ENCODE data around the gene SEMA4B. TPM values are rescaled to one million over a fixed set of nuclear protein-coding genes. Genes with fewer than 3 reads are reported as not detected.

Gene SEMA4B
- total and polyA plus RNA-seq, 2 experiments from 2014 or later, result 16.7 to 48.2 TPM

- TF ChIP-seq ZNF462 (CRISPR knock-in tag; IDR thresholded peaks at IDR 0.05) (no peak), POLR2AphosphoS5 (IDR thresholded peaks at IDR 0.05; ENCODE audit: low read depth) (no peak)
Measured at GRCh38 chr15:90230610-90231009, 29.5 kb downstream of the SEMA4B start (continued).

GRCh38 chr15:90231028-90232017 lies 30.2 kb downstream of the SEMA4B start:
- Histone ChIP-seq H3K27ac (ENCODE audit: low read depth) (no peak overlapping the region), H3F3A (replicated peaks; ENCODE audit: low read depth) (peaks cover 11% of the 10 kb centered on the region; the same call in 1 of the 2 replicates), H3K27me3 (ENCODE audit: insufficient read depth) (no peaks in the 10 kb centered on the region), H3K4me2 (no peak overlapping the region), H3K4me3 (no peak overlapping the region), H3K79me2 (replicated peaks; ENCODE audit: insufficient read depth) (no peaks in the 10 kb centered on the region), H4K20me1 (replicated peaks; ENCODE audit: insufficient read depth) (no peaks in the 10 kb centered on the region; the same call in 1 of the 2 replicates), H3K4me1 (ENCODE audit: insufficient read depth) (peaks cover 14% of the 10 kb centered on the region; the same call in 1 of the 2 replicates), H3K9me2 (ENCODE audit: insufficient read depth) (no peaks in the 10 kb centered on the region), H3K36me3 (ENCODE audit: insufficient read depth) (peaks cover 7% of the 10 kb centered on the region; the same call in 1 of the 2 replicates), H2AFZ (no peak overlapping the region)
- ATAC-seq (no peak), DNase-seq (ENCODE audit: low spot score) (no peak)
- H3K27ac Mint-ChIP-seq, result no peak overlapping the region
- no peak overlapping the region for H3K4me3 Mint-ChIP-seq
- TF ChIP-seq ZNF114 (CRISPR knock-in tag; IDR thresholded peaks at IDR 0.05) (no peak), REST (IDR thresholded peaks at IDR 0.05; ENCODE audit: unreplicated experiment) (no peak), ETS1 (IDR thresholded peaks at IDR 0.05) (no peak)
- no peaks in the 10 kb centered on the region for H3K9me3 Mint-ChIP-seq
- H3K27me3 Mint-ChIP-seq (ENCODE audit: insufficient read depth, low read depth, poor library complexity), result peaks cover 11% of the 10 kb centered on the region
- peaks cover 17% of the 10 kb centered on the region for H3K36me3 Mint-ChIP-seq (ENCODE audit: low read depth)
- H3K4me1 Mint-ChIP-seq, result peaks cover 7% of the 10 kb centered on the region

Measured in GM23338 (cell line).